CD1c-positive myeloid dendritic cell (primary cell): ENCODE results near the gene PCLO.
"Not testable (repeated sequence)": the region's sequence is repeated elsewhere in the genome, so short reads cannot be mapped to it uniquely, and the experiment has no call there.

Experiments
- DNase-seq: peaks from one replicate; pipeline ENCODE4 v3.0.0-alpha.2; 2016; ENCODE audit errors: extremely low spot score

The PCLO gene

DNA sequence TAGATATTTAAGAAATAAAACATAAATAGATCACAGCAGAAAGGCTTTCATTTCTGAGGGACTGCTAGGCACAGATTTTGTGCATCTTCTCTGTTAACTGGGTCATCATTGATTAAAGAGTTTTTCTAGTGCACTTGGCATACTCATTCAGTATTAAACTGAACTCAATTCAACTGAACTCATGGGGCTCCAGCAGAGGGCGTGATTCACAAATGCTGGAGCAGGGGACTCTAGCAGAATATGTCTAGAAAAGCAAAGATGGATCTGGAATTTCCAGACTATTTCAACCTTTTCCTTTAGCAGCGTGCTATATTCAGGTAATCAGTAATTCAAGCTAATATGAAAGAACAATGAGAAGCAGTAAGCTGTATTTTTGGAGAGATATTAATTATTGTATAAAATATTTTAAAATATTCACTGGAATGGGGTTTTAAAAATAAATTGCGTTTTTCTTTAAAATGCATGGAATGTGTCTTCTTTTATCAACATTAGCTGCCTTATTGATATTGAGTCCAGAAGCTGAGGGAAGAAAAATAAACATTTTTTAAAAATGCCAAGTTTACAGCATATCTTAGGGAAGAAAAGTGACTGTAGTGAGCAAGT lies 422.3 kb downstream of the PCLO start:
- no peak for DNase-seq

DNA sequence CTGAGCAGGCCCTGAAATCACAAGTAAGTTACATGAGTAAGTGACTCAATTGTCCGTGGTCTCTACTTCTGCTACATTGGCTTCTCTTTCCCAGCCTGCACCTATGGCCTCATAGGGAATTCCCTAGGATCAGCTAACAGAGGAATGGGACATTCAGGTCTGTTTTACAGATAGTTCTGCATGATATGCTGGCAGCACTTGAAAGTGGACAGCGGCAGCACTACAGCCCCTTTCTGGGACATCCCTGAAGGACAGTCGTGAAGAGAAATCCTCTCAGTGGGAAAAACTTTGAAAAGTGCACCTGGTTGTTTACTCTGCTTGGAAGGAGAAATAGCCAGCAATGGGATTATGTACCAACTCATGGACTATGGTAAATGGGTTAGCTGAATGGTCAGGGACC lies 426.1 kb downstream of the PCLO start:
- DNase-seq, result no peak

- no peak for DNase-seq
Measured at GRCh38 chr7:82732677-82733076, 430.0 kb downstream of the PCLO start.

GRCh38 chr7:82729172-82730030 lies 433.3 kb downstream of the PCLO start:
- peak; percentile 40 for DNase-seq

DNA sequence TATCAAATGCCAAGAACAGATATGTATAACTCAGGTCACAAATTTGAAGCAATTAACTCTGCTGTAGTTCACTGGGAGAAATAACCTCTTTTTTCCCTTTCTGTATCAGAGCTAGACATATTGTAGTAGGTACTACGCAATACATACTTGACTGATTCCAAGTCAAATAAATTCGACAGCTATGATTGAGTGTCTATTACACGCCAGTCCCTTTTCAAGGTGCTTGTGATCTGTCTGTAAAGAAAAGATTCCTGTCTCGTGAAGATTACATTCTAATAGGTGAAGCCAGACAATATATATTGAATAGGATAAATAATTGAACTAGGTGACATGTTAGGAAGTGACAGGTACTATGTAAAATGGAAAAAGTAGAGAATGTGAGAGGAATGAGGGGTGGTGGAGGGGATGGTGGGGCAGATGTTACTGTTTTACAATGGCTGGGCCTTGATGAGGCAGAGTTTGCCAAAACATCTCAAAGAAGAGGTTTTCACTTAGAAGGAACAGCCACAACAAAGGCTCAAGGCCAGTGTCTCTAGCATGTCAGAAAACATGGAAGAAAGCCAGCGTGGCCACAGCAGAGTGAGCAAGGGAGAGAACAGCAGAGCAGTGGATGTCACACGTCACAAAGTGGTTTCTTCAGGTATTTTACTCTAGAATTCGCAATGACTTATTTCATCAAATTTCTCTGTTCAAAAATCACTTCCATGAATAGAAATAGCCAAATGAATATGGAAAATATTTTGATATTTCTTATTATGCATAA lies 436.5 kb downstream of the PCLO start:
- DNase-seq, result no peak

DNA sequence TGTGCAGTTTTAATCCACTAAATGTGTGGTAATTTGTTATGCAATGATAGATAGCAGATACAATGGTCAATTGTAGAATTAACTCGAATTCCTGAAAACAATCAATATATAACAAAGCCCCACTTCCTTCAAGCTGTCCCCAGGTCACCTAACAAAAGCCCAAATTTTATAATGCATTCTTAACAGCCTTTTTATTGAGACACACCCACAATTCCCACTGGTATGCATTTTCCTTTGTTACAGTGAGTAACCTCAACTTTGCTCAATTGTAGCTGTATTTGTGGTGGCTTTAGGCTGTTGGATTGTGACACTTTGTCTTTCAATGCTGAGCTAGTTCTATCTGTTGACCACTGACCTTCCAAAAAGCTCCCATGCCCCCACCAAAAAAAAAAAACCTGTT lies 439.3 kb downstream of the PCLO start:
- no peak for DNase-seq

GRCh38 chr7:82722946-82723345 lies 439.7 kb downstream of the PCLO start:
- DNase-seq, result no peak

DNA sequence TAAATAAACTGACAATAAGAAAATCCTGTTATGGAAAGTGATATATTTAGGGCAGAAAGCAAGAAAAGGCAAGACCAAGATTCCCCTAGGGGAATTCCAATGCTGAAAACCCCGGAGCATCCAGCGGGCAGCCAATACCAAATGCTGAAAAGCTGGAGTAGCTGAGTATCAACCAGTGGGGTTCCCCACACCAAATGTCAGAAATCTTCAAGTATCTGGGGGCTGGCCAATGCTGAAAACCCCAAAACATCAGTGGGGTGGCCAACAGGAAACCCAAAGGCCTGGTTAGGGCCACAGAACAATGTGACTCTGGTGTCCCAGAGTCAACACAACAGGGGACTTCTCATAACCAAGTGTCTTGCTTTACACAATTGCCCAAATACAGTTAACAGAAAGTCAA lies 447.3 kb downstream of the PCLO start:
- no peak for DNase-seq

- no peak for DNase-seq
Measured at GRCh38 chr7:82714883-82715282, 447.8 kb downstream of the PCLO start.

GRCh38 chr7:82713506-82713905 lies 449.2 kb downstream of the PCLO start:
- DNase-seq, result no peak

DNA sequence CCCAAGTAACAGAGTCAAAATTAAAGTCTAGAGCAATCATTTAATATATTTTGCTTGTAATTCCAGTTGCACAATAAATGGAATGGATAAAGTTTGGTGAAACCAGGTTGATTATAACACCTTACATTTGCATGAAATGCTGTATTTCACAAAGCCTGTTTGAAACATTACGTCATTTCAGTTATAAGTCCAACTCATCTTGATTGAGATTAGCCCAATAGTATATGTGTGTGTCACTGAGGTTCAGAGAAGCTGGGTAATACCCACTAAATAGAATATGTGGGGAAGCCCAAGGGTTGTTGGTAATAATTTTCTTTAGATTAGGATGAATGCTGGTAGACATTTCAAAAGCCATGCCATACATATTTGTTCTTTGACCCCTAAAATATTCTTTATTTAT lies 456.3 kb downstream of the PCLO start:
- not testable (repeated sequence) for DNase-seq

DNA sequence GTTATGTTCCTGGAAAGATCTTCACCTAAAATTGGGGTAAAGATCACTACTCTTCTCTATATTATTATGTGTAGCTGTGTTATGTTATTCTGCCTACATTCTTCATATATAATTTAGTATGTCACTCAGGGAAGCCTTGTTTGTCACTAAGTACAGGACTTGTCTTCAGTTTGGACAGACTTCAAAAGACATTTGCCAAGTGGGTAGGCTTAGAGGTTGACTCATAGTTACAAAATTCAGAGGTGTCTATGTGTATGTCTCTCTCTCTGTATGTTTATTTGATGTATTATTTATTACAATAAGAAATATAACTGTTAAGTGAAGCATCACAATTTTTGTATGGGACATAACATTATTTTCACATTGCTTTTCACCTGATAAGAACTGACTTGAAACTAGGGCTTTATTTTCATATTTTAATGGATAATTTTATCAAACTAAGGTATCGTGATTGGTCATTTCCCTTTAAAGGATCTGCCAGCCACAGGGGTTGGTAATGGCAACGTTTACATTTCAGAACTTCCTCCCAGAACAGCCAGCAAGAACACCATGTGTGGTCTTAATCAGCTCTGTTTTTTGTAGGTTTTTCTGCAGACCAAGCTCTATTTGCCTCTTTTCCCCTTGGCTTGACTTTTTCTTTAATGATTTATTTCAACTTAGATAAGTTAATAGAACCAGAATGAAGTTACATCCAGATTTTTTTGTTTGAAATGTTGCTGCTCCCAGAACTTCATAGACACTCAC lies 457.0 kb downstream of the PCLO start:
- DNase-seq, result no peak

GRCh38 chr7:82704121-82704520 lies 458.6 kb downstream of the PCLO start:
- DNase-seq, result no peak
